GM18519 (cell line): Measurements from ENCODE around the gene AHR.
"Not testable (repeated sequence)": the region's sequence is repeated elsewhere in the genome, so short reads cannot be mapped to it uniquely, and the experiment has no call there.

Experiments used
- ATAC-seq: cut with Tn5 transposase; IDR thresholded peaks from one replicate; pipeline ENCODE4 v1.9.1; 2021; ENCODE audit warnings: mild to moderate bottlenecking, moderate library complexity; ENCODE audit not compliant: unreplicated experiment, low FRiP score

Gene AHR

DNA sequence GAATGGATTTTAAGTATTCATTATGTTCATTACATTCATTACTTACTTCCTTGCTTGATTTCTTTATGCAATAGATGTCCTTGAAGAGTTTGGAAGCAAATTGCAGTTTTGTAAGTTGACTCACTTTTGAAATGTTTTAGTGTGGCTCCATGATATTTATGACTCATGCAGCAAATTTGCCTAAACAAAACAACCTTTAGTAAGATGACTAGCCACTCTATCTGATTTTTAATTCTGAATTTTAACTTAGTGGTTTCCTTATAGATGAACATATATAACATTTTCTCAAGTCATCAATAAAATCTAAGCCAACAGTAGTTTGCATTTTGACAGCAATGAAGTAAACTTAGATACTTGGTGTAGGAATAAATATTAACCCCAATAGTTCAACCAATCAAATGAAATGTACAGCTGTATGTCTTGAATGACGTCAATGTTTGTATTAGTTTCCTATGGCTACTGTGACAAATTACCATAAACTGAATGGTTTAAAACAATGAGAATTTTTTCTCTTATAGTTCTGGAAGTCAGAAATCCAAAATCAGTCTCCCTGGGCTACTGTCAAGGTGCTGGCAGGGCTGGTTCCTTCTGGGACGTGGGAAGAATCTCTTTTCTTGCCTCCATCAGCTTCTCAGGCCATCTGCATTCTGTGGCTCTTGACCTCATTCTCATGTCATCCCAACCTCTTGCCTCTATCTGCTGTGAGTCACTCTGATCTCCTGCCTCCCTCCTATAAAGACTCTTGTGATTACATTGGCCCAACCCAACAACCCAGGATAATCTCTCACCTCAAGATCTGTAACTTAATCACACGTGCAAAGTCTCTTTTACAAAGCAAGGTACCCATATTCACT lies 73.4 kb downstream of the AHR start:
- ATAC-seq: no peak

DNA sequence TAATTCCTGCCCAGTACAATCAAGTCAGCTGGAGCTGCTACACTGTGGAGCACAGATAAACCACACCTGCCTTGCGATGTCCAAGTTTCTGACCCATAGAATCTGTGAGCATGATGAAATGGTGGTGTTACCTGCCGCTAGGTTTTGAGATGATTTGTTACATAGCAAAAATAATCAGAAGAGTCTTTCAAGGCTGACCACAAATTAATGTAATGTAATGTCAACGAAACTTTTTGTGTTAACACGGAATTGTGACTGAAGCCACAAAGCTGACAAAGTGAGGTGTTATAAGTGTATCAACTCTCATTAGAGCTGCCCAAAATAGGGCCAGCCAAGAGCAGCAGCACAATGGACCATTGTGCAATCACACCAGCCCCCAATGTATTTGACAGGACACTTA lies 75.7 kb downstream of the AHR start:
- ATAC-seq: no peak

DNA sequence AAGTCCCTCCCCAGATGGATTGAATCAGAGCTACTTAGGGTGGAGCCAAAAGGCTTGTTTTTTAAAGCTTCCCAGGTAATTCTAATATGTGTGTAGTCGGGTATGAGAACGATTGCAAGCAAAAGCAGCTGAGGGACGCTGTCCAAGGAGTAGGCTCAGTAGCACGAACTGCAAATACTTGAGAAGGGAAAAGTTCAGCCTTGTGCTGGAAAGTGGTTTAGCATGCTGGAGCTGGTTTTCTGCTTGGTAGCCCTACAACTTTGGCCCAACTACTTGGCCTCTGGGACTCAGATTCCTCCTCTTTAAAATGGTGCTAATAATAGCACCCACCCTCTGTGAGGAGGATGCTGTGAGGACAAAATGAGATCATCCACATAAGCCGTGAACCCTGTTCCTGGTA lies 76.2 kb downstream of the AHR start:
- ATAC-seq: no peak

DNA sequence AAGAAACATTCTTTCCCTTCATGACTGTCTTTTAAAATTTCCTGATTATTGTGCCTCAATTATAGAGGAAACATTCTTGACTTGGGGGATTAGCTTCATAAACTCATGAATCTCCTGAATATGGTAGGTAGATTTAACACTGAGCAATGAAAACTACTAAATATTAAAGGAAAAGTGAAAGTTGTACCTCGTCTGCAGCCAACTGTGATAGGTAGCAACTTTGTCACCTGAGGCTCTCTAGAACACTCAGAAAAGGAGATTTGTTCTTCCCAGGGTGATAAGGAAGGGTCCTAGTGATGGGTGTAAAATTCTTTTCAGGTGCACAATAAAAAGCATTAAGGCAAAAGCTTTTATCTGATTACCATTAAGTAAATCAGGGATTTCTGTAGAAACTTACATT lies 78.1 kb downstream of the AHR start:
- ATAC-seq: no peak

DNA sequence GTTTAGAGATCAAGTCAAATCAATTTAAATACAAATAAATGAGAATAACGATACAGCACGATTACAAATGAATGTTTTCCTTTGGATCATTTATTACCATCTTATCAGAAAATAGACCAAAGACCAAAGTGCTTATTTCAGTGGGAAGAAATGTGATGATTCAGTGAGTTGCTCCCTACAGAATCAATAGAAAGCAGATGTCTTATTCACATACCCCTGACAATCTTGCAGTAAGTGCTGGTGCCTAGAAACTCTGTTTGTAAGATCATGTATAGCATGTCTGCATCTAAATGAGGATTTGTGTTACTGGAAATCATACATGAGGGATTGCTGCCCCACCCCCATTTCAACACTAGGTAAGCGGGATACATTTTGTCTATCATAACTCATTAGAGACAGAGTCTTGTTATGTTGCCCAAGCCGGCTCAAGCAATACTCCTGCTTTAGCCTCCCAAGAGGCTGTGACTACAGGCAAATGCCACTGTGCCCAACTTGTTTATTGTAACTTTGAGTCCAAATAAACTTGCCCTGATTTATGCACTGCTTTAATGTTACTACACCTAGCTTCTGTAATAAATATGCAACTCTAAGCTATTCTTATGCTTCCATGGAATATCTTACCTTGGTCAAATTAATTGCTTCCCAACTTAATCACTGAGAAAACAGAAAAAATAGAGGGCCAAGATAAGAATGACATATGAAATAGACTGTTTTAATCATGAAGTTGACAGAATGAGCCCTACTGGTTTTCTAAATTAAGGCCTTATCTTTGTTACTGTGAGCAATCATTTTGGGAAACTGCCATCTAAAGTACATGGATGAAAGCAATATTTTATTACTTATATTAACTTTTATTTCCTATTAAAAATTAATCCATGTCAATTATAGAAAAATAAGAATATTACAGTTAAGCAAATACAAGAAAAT lies 82.5 kb downstream of the AHR start:
- no peak for ATAC-seq

DNA sequence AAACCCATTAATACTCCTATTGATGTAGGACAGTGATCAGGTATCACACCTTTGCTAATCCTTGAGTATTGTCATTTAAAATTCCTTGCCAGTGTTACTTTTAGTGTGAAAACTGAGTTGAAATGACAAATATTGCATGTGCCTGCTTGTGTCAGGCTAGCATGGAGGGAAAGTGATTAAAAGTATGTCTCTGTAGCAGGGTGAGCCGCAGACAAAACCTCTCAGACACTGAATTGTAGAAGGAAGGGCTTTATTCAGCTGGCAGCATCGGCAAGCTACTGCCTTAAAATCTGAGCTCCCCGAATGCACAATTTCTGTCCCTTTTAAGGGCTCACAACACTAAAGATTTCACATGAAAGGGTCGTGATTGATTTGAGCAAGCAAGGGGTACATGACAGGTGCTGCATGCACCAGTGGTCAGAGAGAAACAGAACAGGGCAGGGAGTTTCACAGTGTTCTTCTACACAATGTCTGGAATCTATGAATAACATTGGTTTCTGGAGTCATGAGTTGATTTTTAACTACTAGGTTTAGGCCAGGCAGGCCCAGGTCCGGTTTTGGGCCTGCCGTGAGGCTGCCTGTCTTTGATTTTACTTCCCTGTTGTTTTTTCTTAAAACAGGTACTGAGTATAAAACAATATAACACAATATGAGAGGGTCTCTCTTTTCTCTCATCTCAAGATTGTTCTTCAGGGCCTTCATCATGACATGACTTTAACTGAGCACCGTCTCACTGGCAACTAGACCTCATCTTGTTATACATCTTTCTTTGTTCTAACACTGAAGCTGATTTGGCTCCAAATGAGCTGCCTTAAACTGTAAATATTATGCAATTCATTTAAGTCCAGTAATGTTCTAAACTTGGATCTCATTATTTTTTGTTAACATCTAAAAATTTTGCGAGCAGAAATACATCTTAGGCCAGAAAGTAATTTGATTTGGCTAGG lies 84.2 kb downstream of the AHR start:
- not testable (repeated sequence) for ATAC-seq

DNA sequence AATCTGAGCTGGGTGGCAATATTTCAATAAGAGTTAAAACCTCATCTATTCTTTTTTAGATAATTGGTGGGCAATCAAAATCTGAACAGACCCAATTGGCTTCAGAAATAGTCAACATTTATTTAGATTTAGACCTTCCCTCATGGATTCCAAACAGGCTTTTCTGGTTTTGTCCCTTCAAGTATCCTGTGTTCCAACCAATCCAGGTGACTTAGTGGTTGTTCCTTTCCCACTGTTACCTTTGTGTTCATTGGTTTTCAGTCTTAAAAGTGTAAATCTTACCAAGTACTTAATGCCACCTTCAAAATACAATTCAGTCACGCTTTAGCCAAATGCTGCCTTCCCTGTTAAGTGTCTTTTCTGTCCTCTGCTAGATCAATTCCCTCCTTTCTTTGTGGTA lies 85.9 kb downstream of the AHR start:
- ATAC-seq: no peak

DNA sequence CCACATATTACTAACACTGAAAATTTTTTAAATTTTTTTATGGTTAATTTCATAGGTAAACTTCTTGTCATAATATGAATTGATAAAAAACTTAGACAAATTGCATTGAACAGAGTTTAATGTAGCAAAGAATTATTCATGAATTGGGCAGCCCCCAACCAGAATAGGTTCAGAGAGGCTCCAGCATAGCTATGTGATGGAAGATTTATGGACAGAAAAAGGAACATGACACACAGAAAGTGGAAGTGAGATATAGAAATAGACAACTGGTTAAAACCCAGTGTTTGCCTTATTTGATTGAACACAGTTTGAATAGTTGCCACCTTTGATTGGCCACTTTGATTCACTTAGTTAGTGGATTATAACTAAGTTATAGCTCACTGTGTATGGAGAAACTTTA lies 87.2 kb downstream of the AHR start:
- ATAC-seq: no peak

DNA sequence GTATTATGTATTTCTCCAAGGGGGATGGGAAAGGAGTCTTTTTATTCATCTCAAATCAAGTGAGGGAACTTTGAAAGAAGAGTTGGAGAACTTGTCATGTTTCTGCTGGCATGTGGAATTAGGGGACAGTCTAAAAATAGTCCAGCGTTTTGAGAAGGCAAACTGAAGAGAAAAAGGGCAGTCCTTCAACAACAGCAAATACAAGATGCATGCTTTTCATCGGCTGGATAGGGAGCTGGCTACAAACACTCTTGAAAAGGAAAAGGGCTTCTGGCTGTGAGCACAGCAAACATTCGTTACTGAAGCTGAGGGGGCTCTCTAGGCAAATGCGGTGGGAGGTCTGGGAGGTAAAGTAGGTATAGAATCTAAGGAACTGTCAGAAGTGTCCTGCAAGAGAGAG lies 91.9 kb downstream of the AHR start:
- no peak for ATAC-seq

DNA sequence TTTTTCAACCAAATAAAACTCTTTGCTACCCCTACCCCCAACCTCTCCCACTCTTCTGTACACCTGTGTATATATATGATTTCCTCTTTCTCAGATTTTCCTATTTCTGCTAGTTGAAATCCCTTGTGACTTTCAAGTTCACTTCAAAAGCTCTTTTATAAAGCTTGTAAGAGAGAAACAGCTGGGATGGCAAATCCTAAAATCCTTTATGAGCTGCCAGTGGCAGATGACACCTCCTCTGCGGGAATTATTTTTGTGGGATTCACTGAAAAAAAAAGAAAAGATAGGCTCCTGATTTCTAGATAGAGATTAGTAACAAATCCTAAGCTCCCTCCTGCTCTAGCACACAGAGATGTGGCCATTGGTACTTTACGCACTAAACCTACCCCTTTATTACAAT lies 92.9 kb downstream of the AHR start:
- ATAC-seq: no peak

DNA sequence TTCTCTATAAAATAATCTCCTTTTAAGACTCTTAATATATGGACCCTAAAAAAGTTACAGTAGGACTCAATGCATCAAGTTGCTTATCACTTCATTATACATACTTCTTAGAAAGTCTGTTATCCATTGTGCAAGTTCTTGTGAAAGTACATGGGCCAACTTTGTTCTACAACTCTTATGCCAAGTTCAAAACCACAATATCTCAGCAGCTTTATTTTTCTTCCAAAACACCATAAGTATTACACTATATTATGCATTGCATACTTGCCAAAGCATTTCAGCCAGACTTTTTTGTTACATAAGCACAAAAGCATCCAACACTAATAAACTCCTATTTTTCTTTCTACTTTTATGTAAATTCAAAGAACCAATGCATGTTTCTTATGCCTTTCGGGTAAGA lies 94.4 kb downstream of the AHR start:
- ATAC-seq: no peak

DNA sequence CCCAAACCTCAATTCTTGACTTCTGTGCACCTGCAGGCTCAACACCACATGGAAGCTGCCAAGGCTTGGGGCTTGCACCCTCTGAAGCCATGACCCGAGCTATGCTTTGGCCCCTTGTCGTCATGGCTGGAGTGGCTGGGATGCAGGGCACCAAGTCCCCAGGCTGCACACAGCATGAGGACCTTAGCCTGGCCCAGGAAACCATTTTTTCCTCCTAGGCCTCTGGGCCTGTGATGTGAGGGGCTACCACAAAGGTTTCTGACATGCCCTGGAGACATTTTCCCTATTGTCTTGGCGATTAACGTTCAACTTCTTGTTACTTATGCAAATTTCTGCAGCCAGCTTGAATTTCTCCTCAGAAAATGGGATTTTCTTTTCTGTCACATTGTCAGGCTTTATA lies 96.1 kb downstream of the AHR start:
- ATAC-seq: not testable (repeated sequence)
